Urinary bladder (tissue), 4 donors: Measurements from ENCODE around the gene TSKU. TPM values are rescaled to one million over a fixed set of nuclear protein-coding genes. Genes with fewer than 3 reads are reported as not detected.

Experiments used
- DNase-seq: peaks from one replicate; pipeline ENCODE4 v3.0.0-alpha.2; 2015; ENCODE audit errors: extremely low spot score
- H3K27ac ChIP-seq: one replicate; pipeline ENCODE4 v1.5.1; 2013; ENCODE audit warnings: low read depth, mild to moderate bottlenecking, moderate library complexity
- H3K36me3 ChIP-seq: one replicate; pipeline ENCODE4 v1.6.1; 2013; ENCODE audit warnings: mild to moderate bottlenecking, moderate library complexity; ENCODE audit not compliant: insufficient read depth
- H3K4me1 ChIP-seq: one replicate; pipeline ENCODE4 v1.6.1; 2013; ENCODE audit warnings: mild to moderate bottlenecking, moderate library complexity; ENCODE audit not compliant: insufficient read depth
- H3K4me3 ChIP-seq: one replicate; pipeline ENCODE4 v1.5.1; 2013; ENCODE audit warnings: low read depth, low read length
- WGBS: extraction: QIAGEN DNeasy Blood & Tissue Kit; methylation state at CpG from one replicate; pipeline ENCODE4 v1.1.7; 2013; 5-methylcytosine and 5-hydroxymethylcytosine counted together
- polyA plus RNA-seq: library from polyadenylated mRNA; stranded (reverse); fragments of 200-250 nt; gene quantifications from one replicate; pipeline ENCODE4 v1.2.3, GENCODE V29; 2013
- total RNA-seq: library from RNA; depleted of rRNA; stranded (reverse); fragments of >200 nt; gene quantifications from one replicate; pipeline ENCODE4 v1.2.3, GENCODE V29; 2014
- donor health status: healthy with polysubstance abuse.
- donor health status: healthy.

Gene TSKU
- total and polyA plus RNA-seq, 2 donors, result 10.0 to 55.9 TPM

GRCh38 chr11:76745561-76746207 lies 37.5 kb upstream of the TSKU start:
- no peaks in the 10 kb centered on the region for H3K36me3 ChIP-seq
- no peak overlapping the region for H3K27ac ChIP-seq
- WGBS, result 82% methylated on average over 8 of the region's 8 CpGs
- DNase-seq, result no peak
- H3K4me1 ChIP-seq, result no peaks in the 10 kb centered on the region
- H3K4me3 ChIP-seq, result no peak overlapping the region

GRCh38 chr11:76747153-76747914 lies 35.8 kb upstream of the TSKU start:
- no peak overlapping the region for H3K27ac ChIP-seq
- WGBS, result 81% methylated on average over 8 of the region's 8 CpGs
- DNase-seq, result no peak
- H3K36me3 ChIP-seq, result no peaks in the 10 kb centered on the region
- H3K4me3 ChIP-seq, result no peak overlapping the region
- H3K4me1 ChIP-seq, result no peaks in the 10 kb centered on the region

- Histone ChIP-seq H3K4me1 (no peaks in the 10 kb centered on the region), H3K4me3 (no peak overlapping the region), H3K27ac (no peak overlapping the region), H3K36me3 (no peaks in the 10 kb centered on the region)
- DNase-seq, result no peak
- 85% methylated on average over 13 of the region's 13 CpGs for WGBS
These were observed 35.0 kb upstream of the TSKU start for GRCh38 chr11:76747915-76748860.

- 65% methylated on average over 5 of the region's 5 CpGs for WGBS
- DNase-seq, result no peak
- Histone ChIP-seq H3K27ac (no peak overlapping the region), H3K36me3 (no peaks in the 10 kb centered on the region), H3K4me3 (no peak overlapping the region), H3K4me1 (no peaks in the 10 kb centered on the region)
These were observed 34.2 kb upstream of the TSKU start for GRCh38 chr11:76748948-76749347.

GRCh38 chr11:76750067-76750466 lies 33.1 kb upstream of the TSKU start:
- Histone ChIP-seq H3K4me3 (no peak overlapping the region), H3K27ac (no peak overlapping the region), H3K36me3 (no peaks in the 10 kb centered on the region), H3K4me1 (no peaks in the 10 kb centered on the region)
- no peak for DNase-seq
- 96% methylated on average over 2 of the region's 2 CpGs for WGBS

GRCh38 chr11:76750746-76751145 lies 32.4 kb upstream of the TSKU start:
- H3K36me3 ChIP-seq, result no peaks in the 10 kb centered on the region
- no peaks in the 10 kb centered on the region for H3K4me1 ChIP-seq
- no peak overlapping the region for H3K27ac ChIP-seq
- 94% methylated on average over 6 of the region's 6 CpGs for WGBS
- DNase-seq, result no peak
- H3K4me3 ChIP-seq, result no peak overlapping the region

- no peaks in the 10 kb centered on the region for H3K36me3 ChIP-seq
- no peak overlapping the region for H3K4me3 ChIP-seq
- no peak overlapping the region for H3K27ac ChIP-seq
- no peaks in the 10 kb centered on the region for H3K4me1 ChIP-seq
- 35% methylated on average over 25 of the region's 25 CpGs for WGBS
- DNase-seq, result no peak
These were observed 30.6 kb upstream of the TSKU start for GRCh38 chr11:76752321-76753143.

GRCh38 chr11:76753449-76753848 lies 29.7 kb upstream of the TSKU start:
- Histone ChIP-seq H3K36me3 (no peaks in the 10 kb centered on the region), H3K4me3 (no peak overlapping the region), H3K4me1 (no peaks in the 10 kb centered on the region), H3K27ac (no peak overlapping the region)
- no peak for DNase-seq
- WGBS, result 94% methylated on average over 3 of the region's 3 CpGs

- Histone ChIP-seq H3K4me3 (no peak overlapping the region), H3K36me3 (no peaks in the 10 kb centered on the region), H3K27ac (no peak overlapping the region), H3K4me1 (no peaks in the 10 kb centered on the region)
- DNase-seq, result no peak
- WGBS, result 98% methylated on average over 10 of the region's 10 CpGs
These were observed 29.2 kb upstream of the TSKU start for GRCh38 chr11:76753950-76754349.

GRCh38 chr11:76756341-76756741 lies 26.8 kb upstream of the TSKU start:
- Histone ChIP-seq H3K27ac (no peak overlapping the region), H3K4me1 (no peaks in the 10 kb centered on the region), H3K36me3 (no peaks in the 10 kb centered on the region), H3K4me3 (no peak overlapping the region)
- 81% methylated on average over 6 of the region's 6 CpGs for WGBS
- no peak for DNase-seq

- Histone ChIP-seq H3K4me3 (no peak overlapping the region), H3K36me3 (no peaks in the 10 kb centered on the region), H3K4me1 (no peaks in the 10 kb centered on the region), H3K27ac (no peak overlapping the region)
- WGBS, result 98% methylated on average over 9 of the region's 9 CpGs
- no peak for DNase-seq
These were observed 24.8 kb upstream of the TSKU start for GRCh38 chr11:76758311-76758710.

GRCh38 chr11:76759092-76759491 lies 24.1 kb upstream of the TSKU start:
- Histone ChIP-seq H3K4me3 (no peak overlapping the region), H3K27ac (no peak overlapping the region), H3K36me3 (no peaks in the 10 kb centered on the region), H3K4me1 (no peaks in the 10 kb centered on the region)
- DNase-seq, result no peak

- Histone ChIP-seq H3K27ac (no peak overlapping the region), H3K36me3 (no peaks in the 10 kb centered on the region), H3K4me3 (no peak overlapping the region), H3K4me1 (no peaks in the 10 kb centered on the region)
- 97% methylated on average over 2 of the region's 2 CpGs for WGBS
- DNase-seq, result no peak
These were observed 23.6 kb upstream of the TSKU start for GRCh38 chr11:76759517-76759916.
